HepG2 (cell line): ENCODE data around the gene ANGPTL5. TPM values are rescaled to one million over a fixed set of nuclear protein-coding genes. Genes with fewer than 3 reads are reported as not detected.

Source experiments
- ATAC-seq: fragments of 200-7000 bp; cut with Tn5 transposase; 3 replicates; pipeline ENCODE4 v1.9.1; 2020; ENCODE audit warnings: mild to moderate bottlenecking, moderate library complexity
- BruUV-seq: library from RNA; stranded (reverse); fragments of 400-500 nt; replicated peaks from 2 replicates; lab custom pipeline; 2021; lab: Mats Ljungman, UMichigan
- CTCF ChIA-PET: fragments of 300-600 bp; formaldehyde crosslinking; extraction: SDS; loops from one replicate; lab custom pipeline; 2021; ENCODE audit warnings: low total read pairs, inconsistent platforms, low intra/inter-chr PET ratio; lab: Yijun Ruan, JAX
- POLR2A ChIA-PET: fragments of 350-600 bp; sonication (Branson Sonifier 250); formaldehyde crosslinking; loops from one replicate; lab custom pipeline; 2020; ENCODE audit warnings: antibody characterized with exemption, inconsistent platforms; lab: Yijun Ruan, JAX
- DNase-seq: peaks from one replicate; pipeline ENCODE4 v3.0.0-alpha.2; 2015; ENCODE audit warnings: low spot score
- FAIRE-seq: peaks from 3 replicates; lab custom pipeline; 2011; peaks lifted over from hg19 to GRCh38; lab: Jason Lieb, UNC
- H2AFZ ChIP-seq: one replicate; pipeline ENCODE4 v1.6.1; 2011; ENCODE audit warnings: low read length, inconsistent platforms
- H3K27ac ChIP-seq: fragments of 300-600 bp; 3 replicates; pipeline ENCODE4 v1.8.0; 2011; ENCODE audit warnings: mixed run types, mild to moderate bottlenecking, mixed read lengths, low read length, inconsistent platforms; ENCODE audit not compliant: insufficient read depth; ENCODE audit errors: extremely low read length
- H3K27me3 ChIP-seq, 2 experiments: fragments of 200-600 bp in 1 of 2; 2 replicates in 1 of 2; 3 replicates in 1 of 2; pipeline versions ENCODE4 v1.6.0 to v1.8.0; 2011; ENCODE audit warnings: low read length in 2 of 2, mild to moderate bottlenecking in 2 of 2, moderate library complexity in 2 of 2, inconsistent platforms in 1 of 2; ENCODE audit not compliant: insufficient read depth in 2 of 2, control insufficient read depth in 1 of 2
- H3K36me3 ChIP-seq, 2 experiments: fragments of 200-600 bp in 1 of 2; replicated peaks in 1 of 2; 2 replicates in 1 of 2; 3 replicates in 1 of 2; pipeline versions ENCODE4 v1.5.1 to v1.8.0; 2011; ENCODE audit warnings: low read length in 2 of 2, inconsistent platforms in 1 of 2; ENCODE audit not compliant: insufficient read depth in 2 of 2, control insufficient read depth in 1 of 2
- H3K4me1 ChIP-seq: 2 replicates; pipeline ENCODE4 v1.5.1; 2012; ENCODE audit warnings: low read length, inconsistent platforms; ENCODE audit not compliant: insufficient read depth
- H3K4me2 ChIP-seq: 2 replicates; pipeline ENCODE4 v1.6.0; 2011; ENCODE audit warnings: low read depth, low read length, inconsistent platforms
- H3K4me3 ChIP-seq, 3 experiments: fragments of 200-600 bp in 1 of 3; sonication (generic), shearing (Covaris generic) in 1 of 3; replicated peaks in 1 of 3; 2 replicates each; pipeline ENCODE4 v1.5.1; 2011 to 2016; ENCODE audit warnings: low read length in 3 of 3, inconsistent platforms in 2 of 3, low read depth in 2 of 3, mild to moderate bottlenecking in 2 of 3, control low read depth in 1 of 3, mixed read lengths in 1 of 3; ENCODE audit not compliant: insufficient read depth in 1 of 3
- H3K79me2 ChIP-seq: one replicate; pipeline ENCODE4 v1.6.1; 2011; ENCODE audit warnings: low read length, inconsistent platforms; ENCODE audit not compliant: insufficient read depth
- H3K9ac ChIP-seq: 2 replicates; pipeline ENCODE4 v1.6.0; 2011; ENCODE audit warnings: mild to moderate bottlenecking, low read depth, low read length, inconsistent platforms; ENCODE audit not compliant: insufficient read depth
- H3K9me3 ChIP-seq: 2 replicates; pipeline ENCODE4 v1.5.1; 2012; ENCODE audit warnings: mild to moderate bottlenecking, low read length
- H4K20me1 ChIP-seq: 2 replicates; pipeline ENCODE4 v1.6.0; 2011; ENCODE audit warnings: inconsistent platforms, mild to moderate bottlenecking, low read length, moderate library complexity; ENCODE audit not compliant: insufficient read depth
- BRCA1 ChIP-seq: sonication (generic); formaldehyde crosslinking; IDR thresholded peaks from 2 replicates; pipeline ENCODE4 v1.4.0; 2020; ENCODE audit warnings: missing genetic modification reagents
- FOXP4 ChIP-seq: sonication (generic); formaldehyde crosslinking; IDR thresholded peaks from 2 replicates; pipeline ENCODE4 v1.4.0; 2020; ENCODE audit warnings: missing genetic modification reagents
- ISX ChIP-seq: sonication (generic); formaldehyde crosslinking; conservative IDR thresholded peaks from 2 replicates; pipeline ENCODE4 v1.5.0; 2020; ENCODE audit warnings: missing genetic modification reagents
- JUNB ChIP-seq: sonication (generic); formaldehyde crosslinking; IDR thresholded peaks from 2 replicates; pipeline ENCODE4 v1.8.0; 2022; ENCODE audit warnings: missing genetic modification reagents, mild to moderate bottlenecking, borderline replicate concordance
- KAT7 ChIP-seq: IDR thresholded peaks from 2 replicates; pipeline ENCODE4 v1.6.1; 2018; ENCODE audit warnings: borderline replicate concordance, missing compliant biosample characterization
- MYPOP ChIP-seq: sonication (generic); formaldehyde crosslinking; IDR thresholded peaks from 2 replicates; pipeline ENCODE4 v1.8.1; 2023; ENCODE audit warnings: mild to moderate bottlenecking, moderate library complexity, missing genetic modification reagents
- PAXIP1 ChIP-seq: sonication (generic); formaldehyde crosslinking; conservative IDR thresholded peaks from 2 replicates; pipeline ENCODE4 v1.4.0; 2020; ENCODE audit warnings: mild to moderate bottlenecking, missing genetic modification reagents, moderate library complexity
- RORA ChIP-seq: sonication (generic); formaldehyde crosslinking; IDR thresholded peaks from 2 replicates; pipeline ENCODE4 v1.5.0; 2020; ENCODE audit warnings: mild to moderate bottlenecking, missing genetic modification reagents, moderate library complexity
- SALL1 ChIP-seq: sonication (generic); formaldehyde crosslinking; IDR thresholded peaks from 2 replicates; pipeline ENCODE4 v1.8.0; 2022; ENCODE audit warnings: mild to moderate bottlenecking, missing genetic modification reagents
- SIN3A ChIP-seq: IDR thresholded peaks from 2 replicates; pipeline ENCODE4 v1.6.1; 2011; ENCODE audit warnings: low read depth, mild to moderate bottlenecking, control low read depth, low read length, borderline replicate concordance
- SMC3 ChIP-seq: IDR thresholded peaks from 2 replicates; pipeline ENCODE4 v1.6.1; 2011; ENCODE audit warnings: low read length, improper control_type of control experiment
- STAG1 ChIP-seq: sonication (generic); formaldehyde crosslinking; IDR thresholded peaks from 2 replicates; pipeline ENCODE4 v1.4.0; 2020; ENCODE audit warnings: missing genetic modification reagents
- YY1 ChIP-seq: IDR thresholded peaks from 2 replicates; pipeline ENCODE4 v1.6.1; 2011; ENCODE audit warnings: low read length, low read depth, moderate library complexity, mild to moderate bottlenecking; ENCODE audit not compliant: insufficient read depth, insufficient replicate concordance
- ZBTB44 ChIP-seq: sonication (generic); formaldehyde crosslinking; IDR thresholded peaks from 2 replicates; pipeline ENCODE4 v1.4.0; 2020; ENCODE audit warnings: missing genetic modification reagents
- ZMYM4 ChIP-seq: sonication (generic); formaldehyde crosslinking; IDR thresholded peaks from 2 replicates; pipeline ENCODE4 v1.8.1; 2023; ENCODE audit warnings: mild to moderate bottlenecking, missing genetic modification reagents
- ZNF563 ChIP-seq: sonication (generic); formaldehyde crosslinking; IDR thresholded peaks from 2 replicates; pipeline ENCODE4 v1.8.0; 2022; ENCODE audit warnings: mild to moderate bottlenecking, moderate library complexity, missing genetic modification reagents
- ZNF589 ChIP-seq: sonication (generic); formaldehyde crosslinking; conservative IDR thresholded peaks from 2 replicates; pipeline ENCODE4 v1.8.0; 2022; ENCODE audit warnings: mild to moderate bottlenecking, moderate library complexity, missing genetic modification reagents
- WGBS: methylation state at CpG from one replicate; pipeline ENCODE4 v1.1.6; 2017; ENCODE audit warnings: low lambda C conversion rate; 5-methylcytosine and 5-hydroxymethylcytosine counted together
- in situ Hi-C: cut with HindIII; loops from 2 replicates; pipeline ENCODE4 v1.10.0; 2017; ENCODE audit warnings: low pct_unique_long_range_greater_than_20kb; ENCODE audit not compliant: extremely low pct_ligation_motif_present
- intact Hi-C: fragments of 100-400 bp; cut with micrococcal nuclease; formaldehyde crosslinking; loops from one replicate; pipeline ENCODE4 v1.10.0; 2022; ENCODE audit not compliant: unreplicated experiment
- polyA plus RNA-seq, 8 experiments: library from polyadenylated mRNA; depleted of rRNA in 3 of 8; stranded (reverse) in 7 of 8; unstranded in 1 of 8; fragments of >200 nt; fragmentation: Illumina TruSeq in 4 of 8; extraction: Trizol in 4 of 8; gene quantifications; 2 replicates each; pipeline versions ENCODE4 v1.2.1 to v1.2.3, GENCODE V29; 2011 to 2016; ENCODE audit warnings: low read depth in 4 of 8, missing spikeins in 1 of 8, mixed read lengths in 1 of 8; ENCODE audit not compliant: insufficient read depth in 1 of 8
- total RNA-seq, 5 experiments: library from RNA; depleted of rRNA; stranded (reverse); fragments of >200 nt; fragmentation: Illumina TruSeq; extraction: Trizol; gene quantifications; 2 replicates each; pipeline ENCODE4 v1.2.3, GENCODE V29; 2016; ENCODE audit warnings: low read depth in 1 of 5

ANGPTL5 gene
- total and polyA plus RNA-seq, 2 of the 13 experiments (the other 11 are each of a cell fraction or from before 2014, with no cell fraction given): not detected

- no peaks in the 10 kb centered on the region for H3K36me3 ChIP-seq
- no peaks in the 10 kb centered on the region for H3K9me3 ChIP-seq
- no peaks in the 10 kb centered on the region for H3K79me2 ChIP-seq
- H3K4me3 ChIP-seq: no peak overlapping the region
- no TSS peak for BruUV-seq
- intact Hi-C loops (loop anchor here (1.0 kb wide), 1 partner anchor 18 kb away; no protein-coding TSS in a partner anchor), in situ Hi-C loops (no loop called here)
- FAIRE-seq (peak; percentile 72), ATAC-seq (peak; percentile 76), DNase-seq (peak; percentile 75)
- no peaks in the 10 kb centered on the region for H4K20me1 ChIP-seq
- peaks cover 10% of the 10 kb centered on the region for H3K4me1 ChIP-seq
- H3K27me3 ChIP-seq: 0 out of 5 replicates have a peak, but pooled peaks cover 0 to 6% of the 10 kb centered on the region in 2 experiments
- H3K4me2 ChIP-seq: peak overlapping the region; percentile 25; the same call in 1 of the 2 replicates
- no peak overlapping the region for H3K9ac ChIP-seq
- H2AFZ ChIP-seq: no peak overlapping the region
- ChIA-PET POLR2A (no interaction called here), CTCF (interaction anchor here (0.7 to 3.9 kb wide), 3 partner anchors 19 to 127 kb away, joined by 3 to 54 read pairs (median 3); no protein-coding TSS in a partner anchor)
- 3% methylated on average over 4 of the region's 4 CpGs for WGBS
- no peak overlapping the region for H3K27ac ChIP-seq
- TF ChIP-seq SIN3A (no peak), PAXIP1 (CRISPR knock-in tag) (no peak), FOXP4 (CRISPR knock-in tag) (no peak), JUNB (CRISPR knock-in tag) (no peak), ZNF589 (no peak), SALL1 (no peak), YY1 (peak; percentile 55), MYPOP (no peak), ZMYM4 (CRISPR knock-in tag) (peak; percentile 34; the same call in 1 of the 2 replicates), SMC3 (peak; percentile 43; the same call in 1 of the 2 replicates), ZNF563 (CRISPR knock-in tag) (no peak), KAT7 (CRISPR knock-in tag) (no peak), RORA (CRISPR knock-in tag) (no peak), ISX (no peak), ZBTB44 (no peak), STAG1 (CRISPR knock-in tag) (peak; percentile 70), BRCA1 (CRISPR knock-in tag) (no peak)
Measured at GRCh38 chr11:101880222-101880621, 36.1 kb downstream of the ANGPTL5 start.
